K562 (cell line): ENCODE results near the gene EMC9. TPM values are rescaled to one million over a fixed set of nuclear protein-coding genes. Genes with fewer than 3 reads are reported as not detected.

Experiments
- ARID1B ChIP-seq: fragments of 450-650 bp; IDR thresholded peaks from 2 replicates; pipeline ENCODE4 v1.6.1; 2016; ENCODE audit warnings: antibody characterized with exemption, mild to moderate bottlenecking, inconsistent platforms
- CREB5 ChIP-seq: fragments of 250-450 bp; sonication (Bioruptor Pico); IDR thresholded peaks from 2 replicates; pipeline ENCODE4 v1.5.0; 2020; ENCODE audit warnings: mild to moderate bottlenecking
- FOXO4 ChIP-seq: fragments of 450-650 bp; formaldehyde crosslinking; IDR thresholded peaks from 2 replicates; pipeline ENCODE4 v1.4.0; 2020; ENCODE audit warnings: mild to moderate bottlenecking, moderate library complexity
- GTF2A2 ChIP-seq: IDR thresholded peaks from 2 replicates; pipeline ENCODE4 v1.6.1; 2016; ENCODE audit warnings: mild to moderate bottlenecking, missing genetic modification characterization, missing compliant biosample characterization
- HEY1 ChIP-seq: fragments of 250-450 bp; sonication (Bioruptor Pico); IDR thresholded peaks from 2 replicates; pipeline ENCODE4 v1.5.0; 2020; ENCODE audit warnings: mild to moderate bottlenecking, moderate library complexity, borderline replicate concordance
- KLF16 ChIP-seq: IDR thresholded peaks from 2 replicates; pipeline ENCODE4 v1.6.1; 2016; ENCODE audit warnings: antibody characterized with exemption
- MYNN ChIP-seq, 2 experiments: sonication (generic); formaldehyde crosslinking in 1 of 2; IDR thresholded peaks; 2 replicates each; pipeline versions ENCODE4 v1.5.0 to v1.6.1; 2016 to 2020; ENCODE audit warnings: antibody characterized with exemption in 1 of 2, missing genetic modification reagents in 1 of 2
- PCBP2 ChIP-seq: fragments of 200-400 bp; formaldehyde crosslinking; IDR thresholded peaks from 2 replicates; pipeline ENCODE4 v1.6.1; 2018; ENCODE audit warnings: low read length, low read depth, mild to moderate bottlenecking, moderate library complexity; ENCODE audit not compliant: poor library complexity, severe bottlenecking
- PHB2 ChIP-seq: fragments of 450-650 bp; IDR thresholded peaks from 2 replicates; pipeline ENCODE4 v1.6.1; 2017; ENCODE audit warnings: low read depth
- PHF20 ChIP-seq: fragments of 450-650 bp; IDR thresholded peaks from 2 replicates; pipeline ENCODE4 v1.6.1; 2018; ENCODE audit not compliant: partially characterized antibody
- RNF219 ChIP-seq: fragments of 250-450 bp; sonication (Bioruptor Pico); IDR thresholded peaks from 2 replicates; pipeline ENCODE4 v1.5.0; 2022; ENCODE audit warnings: mild to moderate bottlenecking
- SNAPC5 ChIP-seq: fragments of 250-450 bp; sonication (Bioruptor Pico); IDR thresholded peaks from 2 replicates; pipeline ENCODE4 v1.8.0; 2021; ENCODE audit warnings: moderate library complexity, mild to moderate bottlenecking, inconsistent platforms
- SP1 ChIP-seq: sonication (generic); formaldehyde crosslinking; IDR thresholded peaks from 2 replicates; pipeline ENCODE4 v1.8.1; 2022; ENCODE audit warnings: mild to moderate bottlenecking, missing genetic modification reagents
- THRB ChIP-seq: fragments of 450-650 bp; formaldehyde crosslinking; conservative IDR thresholded peaks from 2 replicates; pipeline ENCODE4 v1.4.0; 2022; ENCODE audit warnings: mild to moderate bottlenecking, missing genetic modification characterization
- ZBTB9 ChIP-seq: fragments of 450-650 bp; formaldehyde crosslinking; IDR thresholded peaks from 2 replicates; pipeline ENCODE4 v1.4.0; 2020; ENCODE audit warnings: mild to moderate bottlenecking, moderate library complexity
- ZNF644 ChIP-seq: fragments of 200-800 bp; sonication (Bioruptor generic); IDR thresholded peaks from 2 replicates; pipeline ENCODE4 v1.6.1; 2016; ENCODE audit warnings: low read depth, missing genetic modification characterization, missing compliant biosample characterization
- ZNF75A ChIP-seq: fragments of 450-650 bp; formaldehyde crosslinking; IDR thresholded peaks from 2 replicates; pipeline ENCODE4 v1.4.0; 2020; ENCODE audit warnings: mild to moderate bottlenecking
- ZNF778 ChIP-seq: fragments of 450-650 bp; formaldehyde crosslinking; IDR thresholded peaks from 2 replicates; pipeline ENCODE4 v1.4.0; 2020; ENCODE audit warnings: mild to moderate bottlenecking, moderate library complexity
- polyA plus RNA-seq, 8 experiments: library from polyadenylated mRNA; depleted of rRNA in 4 of 8; stranded (reverse) in 5 of 8; unstranded in 3 of 8; fragments of >200 nt; fragmentation: Nextera tagmentation in 2 of 8; fragmentation: Illumina TruSeq in 1 of 8; extraction: Ambion mirVana in 2 of 8; extraction: Trizol in 1 of 8; gene quantifications; 2 replicates each; pipeline versions ENCODE4 v1.2.1 to v1.2.3, GENCODE V29; 2011 to 2014; ENCODE audit warnings: inconsistent platforms in 1 of 8, missing spikeins in 1 of 8
- total RNA-seq, 7 experiments: library from RNA; depleted of rRNA in 6 of 7; stranded (reverse); fragments of >200 nt in 6 of 7; fragmentation: Illumina TruSeq in 2 of 7; extraction: Trizol in 2 of 7; gene quantifications; 2 replicates each; pipeline versions ENCODE4 v1.2.1 to v1.2.3, GENCODE V29; 2011 to 2021; ENCODE audit warnings: low replicate concordance in 1 of 7

EMC9 gene
- total and polyA plus RNA-seq, 9 of the 15 experiments (the other 6 are each of a cell fraction or from before 2014, with no cell fraction given): 3.1 to 13.2 (median 7.8) TPM

- TF ChIP-seq THRB (CRISPR knock-in tag): 0 out of 2 replicates have a peak, but pooled peaks have one; percentile 31
- no peak for TF ChIP-seq ZNF644 (tag)
- no peak for TF ChIP-seq SP1 (CRISPR knock-in tag)
- TF ChIP-seq PHB2: no peak
- peak; percentile 39 for TF ChIP-seq PHF20
- no peak for TF ChIP-seq RNF219 (CRISPR knock-in tag)
- no peak for TF ChIP-seq SNAPC5 (CRISPR knock-in tag)
- TF ChIP-seq HEY1: no peak
- TF ChIP-seq PCBP2: no peak
- TF ChIP-seq FOXO4: no peak
- no peak for TF ChIP-seq MYNN (IDR thresholded peaks at IDR 0.05)
- TF ChIP-seq MYNN (CRISPR knock-in tag; IDR thresholded peaks at IDR 0.05): no peak
- no peak for TF ChIP-seq CREB5 (CRISPR knock-in tag)
- no peak for TF ChIP-seq ZNF778 (CRISPR knock-in tag)
- no peak for TF ChIP-seq GTF2A2
- TF ChIP-seq ARID1B: 0 out of 2 replicates have a peak, but pooled peaks have one; percentile 21
- TF ChIP-seq KLF16: no peak
- 0 out of 2 replicates have a peak, but pooled peaks have one; percentile 36 for TF ChIP-seq ZBTB9 (CRISPR knock-in tag)
- TF ChIP-seq ZNF75A (CRISPR knock-in tag): no peak
These were observed 27.4 kb downstream of the EMC9 start (continued) for GRCh38 chr14:24113801-24114531.
